GM23248 (cell line): Measurements from ENCODE around the gene PNMA5.
"Not testable (repeated sequence)": the region's sequence is repeated elsewhere in the genome, so short reads cannot be mapped to it uniquely, and the experiment has no call there.

Experiments used
- EZH2 ChIP-seq: fragments of 200-600 bp; sonication (generic); IDR thresholded peaks from 2 replicates; pipeline ENCODE4 v1.6.1; 2018; ENCODE audit warnings: antibody characterized with exemption, mild to moderate bottlenecking; ENCODE audit not compliant: insufficient read depth, poor library complexity, severe bottlenecking
- EZH2phosphoT487 ChIP-seq: fragments of 200-600 bp; sonication (generic); IDR thresholded peaks from 2 replicates; pipeline ENCODE4 v1.6.1; 2018; ENCODE audit warnings: antibody characterized with exemption, moderate library complexity, mild to moderate bottlenecking, low read depth; ENCODE audit not compliant: insufficient read depth

DNA sequence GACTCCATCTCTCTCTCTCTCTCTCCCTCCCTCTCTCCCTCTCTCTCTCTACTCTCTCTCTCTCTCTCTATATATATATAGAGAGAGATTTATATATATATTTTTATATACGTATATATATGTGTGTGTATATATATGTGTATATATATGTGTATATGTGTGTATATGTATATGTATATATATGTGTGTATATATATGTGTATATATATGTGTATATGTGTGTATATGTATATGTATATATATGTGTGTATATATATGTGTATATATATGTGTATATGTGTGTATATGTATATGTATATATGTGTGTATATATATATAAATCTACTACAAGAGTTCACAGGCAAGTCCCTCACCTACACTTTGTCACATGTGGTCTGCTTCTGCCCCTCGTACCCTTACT lies 32.6 kb upstream of the PNMA5 start:
- TF ChIP-seq EZH2, EZH2phosphoT487: not testable (repeated sequence)
